GM12864 (cell line): ENCODE results near the gene NPRL2.

Experiments
- DNase-seq: peaks from one replicate; pipeline ENCODE4 v3.0.0-alpha.2; 2011; ENCODE audit warnings: low read depth
- H3K4me3 ChIP-seq: 2 replicates; pipeline ENCODE4 v1.5.1; 2011; ENCODE audit warnings: mild to moderate bottlenecking, low read depth, low read length, control low read depth
- CTCF ChIP-seq: IDR thresholded peaks from 2 replicates; pipeline ENCODE4 v1.5.1; 2011; ENCODE audit warnings: low read depth, mild to moderate bottlenecking, moderate library complexity, low read length, control low read depth, inconsistent platforms; ENCODE audit errors: missing control alignments

The NPRL2 gene

GRCh38 chr3:50380405-50381085, 30.0 kb upstream of the NPRL2 start:
- DNase-seq, result no peak
- H3K4me3 ChIP-seq, result no peak overlapping the region
- TF ChIP-seq CTCF, result no peak

- no peak overlapping the region for H3K4me3 ChIP-seq
- DNase-seq, result no peak
- no peak for TF ChIP-seq CTCF
Observed at GRCh38 chr3:50378757-50379156, 28.2 kb upstream of the NPRL2 start.

- no peak for DNase-seq
- TF ChIP-seq CTCF, result no peak
- no peak overlapping the region for H3K4me3 ChIP-seq
Observed at GRCh38 chr3:50378024-50378423, 27.4 kb upstream of the NPRL2 start.

GRCh38 chr3:50375258-50375931, 24.8 kb upstream of the NPRL2 start:
- no peak overlapping the region for H3K4me3 ChIP-seq
- TF ChIP-seq CTCF, result peak; percentile 25
- no peak for DNase-seq

- H3K4me3 ChIP-seq, result no peak overlapping the region
- TF ChIP-seq CTCF, result no peak
- DNase-seq, result no peak
Observed at GRCh38 chr3:50374363-50375257, 24.0 kb upstream of the NPRL2 start.

- no peak overlapping the region for H3K4me3 ChIP-seq
- no peak for DNase-seq
Observed at GRCh38 chr3:50373146-50374051, 22.8 kb upstream of the NPRL2 start.

More at GRCh38 chr3:50373146-50374051, 22.8 kb upstream of the NPRL2 start:
- TF ChIP-seq CTCF, result no peak
